Hepatocyte (in vitro differentiated cells): ENCODE results near the gene TPRN. TPM values are rescaled to one million over a fixed set of nuclear protein-coding genes. Genes with fewer than 3 reads are reported as not detected.

ENCODE experiments used
- DNase-seq: peaks from one replicate; pipeline ENCODE4 v3.0.0-alpha.2; 2016; ENCODE audit warnings: low spot score
- H2AFZ ChIP-seq: fragments of 200-600 bp; sonication (generic); 2 replicates; pipeline ENCODE4 v1.6.0; 2016; ENCODE audit warnings: antibody characterized with exemption, mild to moderate bottlenecking
- H3K27ac ChIP-seq: fragments of 200-600 bp; sonication (generic); 2 replicates; pipeline ENCODE4 v1.5.1; 2016; ENCODE audit warnings: mild to moderate bottlenecking
- H3K27me3 ChIP-seq: fragments of 200-600 bp; sonication (generic); 2 replicates; pipeline ENCODE4 v1.6.1; 2016
- H3K36me3 ChIP-seq: fragments of 200-600 bp; sonication (generic); replicated peaks from 2 replicates; pipeline ENCODE4 v1.5.1; 2016; ENCODE audit warnings: low read depth; ENCODE audit not compliant: insufficient read depth
- H3K4me1 ChIP-seq: fragments of 200-600 bp; sonication (generic); 2 replicates; pipeline ENCODE4 v1.5.1; 2016; ENCODE audit warnings: mild to moderate bottlenecking, moderate library complexity; ENCODE audit not compliant: insufficient read depth
- H3K4me2 ChIP-seq: fragments of 200-600 bp; sonication (generic); 2 replicates; pipeline ENCODE4 v1.6.0; 2016
- H3K4me3 ChIP-seq: fragments of 200-600 bp; sonication (generic); 2 replicates; pipeline ENCODE4 v1.5.1; 2016; ENCODE audit warnings: mild to moderate bottlenecking
- H3K79me2 ChIP-seq: fragments of 200-600 bp; sonication (generic); 2 replicates; pipeline ENCODE4 v1.6.0; 2017; ENCODE audit warnings: mild to moderate bottlenecking
- H3K9me2 ChIP-seq: fragments of 200-600 bp; sonication (generic); replicated peaks from 2 replicates; pipeline ENCODE4 v1.6.0; 2017; ENCODE audit warnings: mild to moderate bottlenecking; ENCODE audit not compliant: insufficient read depth
- H3K9me3 ChIP-seq: fragments of 200-600 bp; sonication (generic); 2 replicates; pipeline ENCODE4 v1.5.1; 2016; ENCODE audit warnings: low read depth, mild to moderate bottlenecking
- H4K20me1 ChIP-seq: fragments of 200-600 bp; sonication (generic); 2 replicates; pipeline ENCODE4 v1.6.0; 2016; ENCODE audit warnings: mild to moderate bottlenecking; ENCODE audit not compliant: insufficient read depth, poor library complexity, severe bottlenecking
- CTCF ChIP-seq: fragments of 200-600 bp; sonication (generic); IDR thresholded peaks from 2 replicates; pipeline ENCODE4 v1.5.1; 2016; ENCODE audit warnings: antibody characterized with exemption, mild to moderate bottlenecking; ENCODE audit not compliant: poor library complexity
- EZH2 ChIP-seq: fragments of 200-600 bp; sonication (generic); IDR thresholded peaks from 2 replicates; pipeline ENCODE4 v1.6.1; 2016; ENCODE audit warnings: antibody characterized with exemption, mild to moderate bottlenecking, borderline replicate concordance
- EZH2phosphoT487 ChIP-seq: fragments of 200-600 bp; sonication (generic); IDR thresholded peaks from one replicate; pipeline ENCODE4 v1.6.1; 2018; ENCODE audit warnings: antibody characterized with exemption, mild to moderate bottlenecking, low read depth, moderate library complexity; ENCODE audit not compliant: unreplicated experiment, severe bottlenecking
- WGBS: methylation state at CpG from one replicate; pipeline ENCODE4 v1.1.6; 2016; ENCODE audit warnings: low lambda C conversion rate; ENCODE audit errors: missing lambda C conversion rate; 5-methylcytosine and 5-hydroxymethylcytosine counted together
- polyA plus RNA-seq: library from polyadenylated mRNA; unstranded; fragments of >200 nt; fragmentation: Nextera tagmentation; extraction: Ambion mirVana; gene quantifications from 2 replicates; pipeline ENCODE4 v1.2.1, GENCODE V29; 2016
- total RNA-seq: library from RNA; depleted of rRNA; stranded (reverse); fragments of >200 nt; gene quantifications from 2 replicates; pipeline ENCODE4 v1.2.3, GENCODE V29; 2014

The TPRN gene
- total and polyA plus RNA-seq, 2 experiments from 2014 or later: 34.4 to 104 TPM

- no peak for DNase-seq
- no peaks in the 10 kb centered on the region for H3K36me3 ChIP-seq
- peaks cover 5% of the 10 kb centered on the region for H3K79me2 ChIP-seq
- no peak overlapping the region for H3K4me2 ChIP-seq
- 84% methylated on average over 10 of the region's 10 CpGs for WGBS
- H3K27ac ChIP-seq: no peak overlapping the region
- no peak overlapping the region for H2AFZ ChIP-seq
- peaks cover 47% of the 10 kb centered on the region for H3K4me1 ChIP-seq
- H3K9me3 ChIP-seq: no peaks in the 10 kb centered on the region
- no peaks in the 10 kb centered on the region for H3K27me3 ChIP-seq
- TF ChIP-seq CTCF: no peak
- no peak for TF ChIP-seq EZH2
- no peak for TF ChIP-seq EZH2phosphoT487
- H3K4me3 ChIP-seq: no peak overlapping the region
- H4K20me1 ChIP-seq: no peaks in the 10 kb centered on the region
- no peaks in the 10 kb centered on the region for H3K9me2 ChIP-seq
These were observed 31.6 kb upstream of the TPRN start for GRCh38 chr9:137232101-137232500.

- Histone ChIP-seq H3K9me3 (no peaks in the 10 kb centered on the region), H3K79me2 (no peaks in the 10 kb centered on the region), H3K36me3 (no peaks in the 10 kb centered on the region), H3K4me1 (peaks cover 47% of the 10 kb centered on the region), H3K27ac (peak overlapping the region; percentile 87), H3K4me3 (no peak overlapping the region), H3K9me2 (no peaks in the 10 kb centered on the region), H3K4me2 (no peak overlapping the region), H3K27me3 (no peaks in the 10 kb centered on the region), H4K20me1 (no peaks in the 10 kb centered on the region), H2AFZ (no peak overlapping the region)
- 94% methylated on average over 22 of the region's 23 CpGs for WGBS
- TF ChIP-seq EZH2phosphoT487: no peak
- DNase-seq: no peak
These were observed 31.0 kb upstream of the TPRN start for GRCh38 chr9:137231372-137232039.

- H2AFZ ChIP-seq: no peak within 1 kb of the TSS
- peak; percentile 43 for DNase-seq
- H3K4me2 ChIP-seq: peak within 1 kb of the TSS; percentile 50
- 82% methylated on average over 11 of the region's 14 CpGs for WGBS
- no peaks in the 10 kb centered on the region for H4K20me1 ChIP-seq
- peak within 1 kb of the TSS; percentile 87 for H3K27ac ChIP-seq
- H3K9me2 ChIP-seq: no peaks in the 10 kb centered on the region
- no peaks in the 10 kb centered on the region for H3K36me3 ChIP-seq
- no peaks in the 10 kb centered on the region for H3K79me2 ChIP-seq
- no peaks in the 10 kb centered on the region for H3K9me3 ChIP-seq
- TF ChIP-seq EZH2 (no peak), CTCF (no peak), EZH2phosphoT487 (no peak)
- peaks cover 45% of the 10 kb centered on the region for H3K4me1 ChIP-seq
- no peaks in the 10 kb centered on the region for H3K27me3 ChIP-seq
- H3K4me3 ChIP-seq: no peak within 1 kb of the TSS
These were observed 30.3 kb upstream of the TPRN start, which contains the start of gene SLC34A3 for GRCh38 chr9:137230705-137231371. Gene SLC34A3 (plus strand): TSS chr9:137230901. CDS start chr9:137231703, 802 bp downstream.

GRCh38 chr9:137229903-137230704 is 29.6 kb upstream of the TPRN start:
- Histone ChIP-seq H3K9me2 (no peaks in the 10 kb centered on the region), H3K79me2 (no peaks in the 10 kb centered on the region), H3K4me3 (no peak overlapping the region), H2AFZ (no peak overlapping the region), H3K36me3 (no peaks in the 10 kb centered on the region), H3K4me1 (peaks cover 43% of the 10 kb centered on the region), H3K27me3 (no peaks in the 10 kb centered on the region), H4K20me1 (no peaks in the 10 kb centered on the region), H3K27ac (peak overlapping the region; percentile 87), H3K4me2 (peak overlapping the region; percentile 50), H3K9me3 (no peaks in the 10 kb centered on the region)
- TF ChIP-seq EZH2 (no peak), EZH2phosphoT487 (no peak), CTCF (no peak)
- WGBS: 59% methylated on average over 22 of the region's 31 CpGs
- peak; percentile 69 for DNase-seq
